ENCODE results near the gene MPG.

MPG gene

GRCh38 chr16:53346-54236 is 24.4 kb upstream of the MPG start, which contains the start of the genes POLR3K and SNRNP25:
POLR3K (minus strand) TSS chr16:53608; CDS start chr16:53586, 22 bp downstream.
SNRNP25 (plus strand) TSS chr16:53828; CDS start chr16:54017, 189 bp downstream.
- peak; percentile 87 to 95 for DNase-seq

DNA sequence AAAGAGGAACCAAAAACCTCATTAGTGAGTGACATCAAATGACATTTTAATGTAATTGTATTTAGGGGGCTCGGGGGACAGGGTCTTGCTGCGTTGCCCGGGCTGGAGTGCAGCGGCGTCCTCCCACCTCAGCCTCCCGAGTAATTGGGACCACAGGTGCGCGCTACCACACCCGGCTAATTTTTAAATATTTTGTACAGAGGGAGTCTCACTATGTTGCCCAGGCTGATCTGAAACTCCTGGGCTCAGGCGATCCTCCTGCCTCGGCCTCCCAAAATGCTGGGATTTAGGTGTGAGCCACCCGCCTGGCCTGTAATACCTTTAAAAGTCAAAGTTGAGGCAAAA is 23.8 kb upstream of the MPG start:
- DNase-seq: no peak

DNA sequence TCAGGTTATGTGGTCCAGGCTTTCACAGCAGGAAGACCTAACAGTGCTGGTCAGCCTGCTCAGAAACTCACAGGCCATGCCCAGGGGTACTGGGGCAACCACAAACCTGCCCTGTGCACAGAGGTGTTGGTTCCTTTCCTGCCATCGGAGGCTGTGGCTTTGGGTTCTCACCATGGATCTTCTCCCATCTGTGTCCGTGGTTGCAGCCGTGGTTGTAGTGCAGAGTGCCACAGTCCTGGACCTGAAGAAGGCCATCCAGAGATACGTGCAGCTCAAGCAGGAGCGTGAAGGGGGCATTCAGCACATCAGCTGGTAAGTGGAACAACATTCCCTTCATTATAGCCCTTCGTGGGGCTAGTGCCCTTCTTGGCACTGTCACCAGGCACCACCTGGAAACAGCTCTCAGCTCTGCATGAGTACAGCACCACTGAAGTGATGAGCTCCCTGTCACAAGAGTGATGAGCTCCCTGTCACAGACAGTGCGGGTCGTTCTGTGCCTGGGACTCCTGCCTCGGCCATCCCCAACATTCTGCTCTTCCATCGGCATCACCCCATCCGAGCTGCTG is 22.4 kb upstream of the MPG start:
- DNase-seq: no peak

DNA sequence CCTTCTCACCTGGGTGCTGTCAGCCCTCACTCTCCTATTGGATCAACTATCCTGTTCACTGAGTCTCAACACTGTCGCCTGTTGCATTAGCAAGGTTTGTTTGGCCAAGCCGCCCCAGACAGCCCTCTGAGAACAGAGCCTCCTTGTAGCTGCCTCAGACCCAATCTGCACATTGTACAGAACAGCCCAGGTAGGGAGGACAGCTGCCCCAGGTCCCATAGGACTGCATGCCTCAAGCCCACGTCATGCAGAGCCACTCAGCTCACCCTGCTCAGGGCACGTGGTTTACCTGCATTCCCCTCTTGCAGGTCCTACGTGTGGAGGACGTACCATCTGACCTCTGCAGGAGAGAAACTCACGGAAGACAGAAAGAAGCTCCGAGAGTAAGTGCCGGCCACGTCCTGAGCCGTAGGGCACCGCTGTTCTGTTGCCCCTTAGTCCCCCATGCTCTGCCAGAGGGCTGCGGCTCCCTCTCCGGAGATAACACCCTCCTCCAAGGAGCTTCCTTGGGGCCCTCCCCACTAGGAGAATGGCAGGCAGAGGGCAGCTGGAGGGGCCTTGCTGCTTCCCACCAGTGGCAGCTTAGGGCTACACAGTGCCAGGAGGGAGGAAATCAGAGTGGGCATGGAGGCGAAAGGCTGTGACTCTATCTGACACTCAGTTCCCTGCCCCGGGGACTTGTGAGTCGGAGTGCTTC is 21.6 kb upstream of the MPG start:
- no peak for DNase-seq

GRCh38 chr16:57711-58110 is 20.3 kb upstream of the MPG start:
- DNase-seq: no peak

DNA sequence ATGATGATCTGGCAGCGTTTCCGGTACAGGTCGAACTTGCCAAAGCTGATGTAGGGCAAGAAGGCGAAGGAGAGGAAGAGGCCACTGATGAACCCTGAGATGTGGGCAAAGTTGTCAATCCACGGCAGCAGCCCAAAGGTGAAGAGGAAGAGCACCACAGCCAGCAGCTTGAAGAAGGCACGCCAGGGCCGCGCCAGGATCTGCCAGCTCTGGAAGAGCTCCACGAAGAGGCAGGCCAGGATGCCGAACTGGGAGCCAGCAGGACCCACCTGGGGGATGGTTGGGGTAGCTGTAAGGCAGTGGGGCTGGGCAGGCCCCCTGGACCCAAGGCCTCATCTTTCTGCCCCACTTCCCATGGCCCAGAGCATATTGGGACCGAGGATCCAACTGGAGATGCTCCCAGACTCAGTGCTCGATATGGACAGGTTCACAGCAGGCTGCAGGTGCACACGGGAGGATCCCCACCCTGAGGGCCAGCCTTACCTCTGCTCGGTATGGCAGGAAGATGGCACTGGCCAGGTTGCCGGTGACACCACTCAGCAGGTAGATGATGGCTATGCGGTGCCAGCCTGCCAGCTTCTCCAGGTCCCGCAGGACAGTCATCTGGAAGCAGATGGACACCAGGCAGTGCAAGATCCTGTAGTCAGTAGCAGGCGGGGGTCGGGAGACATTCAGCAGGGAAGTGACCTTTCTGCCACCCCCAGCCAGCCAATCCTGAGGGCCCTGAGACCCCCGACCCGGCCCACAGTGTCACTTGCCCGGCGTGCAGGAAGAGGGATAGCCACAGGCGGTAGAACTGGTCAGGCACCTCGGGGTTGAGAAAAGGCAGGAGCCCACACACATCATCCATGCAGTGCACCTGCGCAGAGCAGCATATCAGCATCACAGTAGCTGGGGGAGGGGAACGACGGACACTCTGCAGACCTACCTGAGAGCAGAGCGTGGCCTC is 19.3 kb upstream of the MPG start:
- no peak for DNase-seq

DNA sequence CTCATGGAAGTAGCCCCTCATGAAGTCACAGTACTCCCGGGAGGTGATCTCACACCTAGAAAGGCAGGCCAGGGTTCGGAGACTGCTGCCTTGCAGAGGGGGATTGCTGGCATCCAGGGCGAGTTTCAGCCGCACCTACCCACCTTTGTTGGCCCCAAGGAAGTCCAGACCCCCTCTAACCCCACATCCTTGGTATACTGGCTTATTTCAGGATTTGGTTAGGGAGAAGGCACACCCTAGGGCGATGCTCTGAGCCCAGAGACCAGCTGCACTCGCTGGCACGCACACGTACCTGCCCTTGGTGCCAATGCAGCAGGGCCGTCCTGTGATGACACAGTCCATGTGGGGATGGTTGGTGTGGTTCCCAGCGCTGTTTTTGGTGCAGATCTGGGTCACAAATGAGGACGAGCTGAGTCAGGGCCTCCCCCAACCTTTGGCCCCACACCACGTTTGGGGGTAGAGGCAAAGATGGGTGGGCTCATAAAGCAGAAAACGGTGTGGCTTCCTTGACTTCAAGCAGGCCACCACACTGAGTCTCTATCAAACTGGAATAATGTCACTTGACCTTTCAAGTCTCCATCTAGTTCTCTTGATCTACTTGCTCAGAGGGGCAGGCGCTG is 18.5 kb upstream of the MPG start:
- no peak for DNase-seq

DNA sequence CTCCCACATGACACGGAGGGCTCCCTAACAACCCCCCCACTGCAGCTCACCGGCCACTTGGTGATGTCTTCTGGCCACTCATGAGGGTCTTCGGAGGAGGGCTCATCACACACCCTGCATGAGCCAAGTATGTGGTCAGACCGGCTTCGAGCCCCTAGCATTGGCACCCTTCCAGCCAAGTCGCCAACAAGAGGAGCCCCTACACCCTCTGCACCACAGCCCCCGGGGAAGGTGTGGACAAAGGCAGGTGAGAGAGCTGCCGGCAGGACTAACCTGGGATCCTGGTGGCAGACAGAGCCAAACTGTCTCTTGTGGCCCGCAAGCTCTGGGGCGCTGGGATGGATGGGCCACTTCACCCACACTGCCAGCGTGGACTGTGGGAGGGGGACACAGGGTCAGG is 17.9 kb upstream of the MPG start:
- DNase-seq: no peak

DNA sequence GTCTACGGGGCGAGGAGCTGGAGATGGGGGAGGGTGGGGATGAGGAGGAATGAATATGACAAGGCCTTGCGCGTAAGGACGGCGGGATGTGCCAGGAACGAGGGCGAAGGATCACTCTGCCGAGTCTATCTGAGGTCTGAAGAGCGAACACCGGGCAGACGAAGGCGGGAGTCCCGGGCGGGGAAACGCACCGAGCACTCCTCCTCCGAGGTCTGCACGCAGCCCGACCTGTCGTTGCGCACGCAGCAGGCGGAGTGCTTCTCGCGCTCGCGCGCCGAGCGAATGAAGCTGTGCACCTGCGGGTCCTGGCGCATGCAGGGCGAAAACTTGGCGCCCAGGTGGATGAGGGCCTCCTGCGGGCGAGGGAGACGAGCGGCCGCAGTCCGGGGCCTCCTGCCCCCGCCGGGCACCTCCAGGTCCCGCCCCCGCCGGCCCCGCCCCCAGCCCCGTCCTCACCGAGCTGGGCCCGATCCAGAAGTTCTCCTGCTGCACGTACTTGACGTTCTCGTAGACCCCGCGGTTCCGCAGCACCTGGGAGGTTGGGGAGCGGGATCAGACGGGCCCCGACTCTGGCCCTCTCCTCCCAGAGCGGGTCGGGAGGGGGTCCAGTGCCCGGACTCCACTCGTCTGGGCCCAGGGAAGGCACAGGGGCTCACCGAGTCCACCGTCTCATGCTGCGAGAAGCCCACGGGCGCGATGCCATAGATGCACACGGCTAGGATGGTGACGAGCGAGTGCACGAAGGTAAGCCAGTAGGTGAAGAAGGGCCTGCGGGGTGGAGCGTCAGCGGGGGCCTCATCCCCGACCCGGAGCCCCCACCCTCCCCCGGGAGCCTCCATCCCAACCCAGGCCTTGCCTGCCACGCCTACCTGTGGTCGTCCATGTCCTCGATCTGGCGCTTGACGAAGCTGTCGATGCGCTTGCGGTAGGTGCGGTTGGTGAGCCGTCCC is 16.8 kb upstream of the MPG start:
- DNase-seq: no peak

DNA sequence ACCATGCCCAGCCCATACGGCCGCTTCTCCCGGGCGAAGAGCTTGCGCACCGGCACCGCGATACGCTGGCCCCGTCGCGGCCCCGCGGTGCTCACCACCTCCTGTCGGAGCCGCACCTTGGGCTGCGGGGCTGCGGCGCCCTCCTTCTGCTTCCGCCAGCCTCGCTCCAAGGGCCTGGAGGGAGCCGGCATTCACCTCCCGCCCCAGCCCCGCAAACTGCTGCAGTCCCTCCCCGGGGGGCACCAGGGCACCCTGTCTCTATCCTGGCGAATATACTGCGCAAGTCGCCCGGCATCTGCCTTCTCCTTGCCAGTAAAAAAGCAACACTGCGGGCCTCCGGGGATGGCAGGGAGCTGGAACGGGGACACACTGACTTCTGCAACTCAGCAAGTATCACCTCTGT is 16.1 kb upstream of the MPG start:
- DNase-seq: no peak

GRCh38 chr16:62283-62967 is 15.6 kb upstream of the MPG start:
- DNase-seq: no peak

- no peak for DNase-seq
Observed at GRCh38 chr16:62968-63391, 15.0 kb upstream of the MPG start.

GRCh38 chr16:63466-63865 is 14.6 kb upstream of the MPG start:
- DNase-seq: no peak

GRCh38 chr16:63998-64913 is 13.8 kb upstream of the MPG start:
- DNase-seq: no peak

DNA sequence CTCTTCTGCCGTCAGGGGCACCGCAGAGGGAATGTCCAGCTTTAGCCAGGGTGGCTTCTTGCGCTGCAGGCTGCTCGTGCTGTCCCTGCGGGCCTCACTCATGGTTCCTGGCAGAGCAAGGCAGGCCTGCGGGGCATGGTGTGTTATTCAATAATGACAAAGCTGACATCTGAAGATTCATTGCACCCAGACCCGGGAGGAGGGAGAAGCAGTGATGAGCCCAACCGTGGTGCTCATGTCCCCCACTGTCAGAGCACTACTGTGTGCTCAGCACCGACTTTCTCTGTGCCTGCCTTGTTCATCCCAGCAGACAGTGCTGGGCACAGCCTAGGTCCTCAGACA is 13.1 kb upstream of the MPG start:
- no peak for DNase-seq

DNA sequence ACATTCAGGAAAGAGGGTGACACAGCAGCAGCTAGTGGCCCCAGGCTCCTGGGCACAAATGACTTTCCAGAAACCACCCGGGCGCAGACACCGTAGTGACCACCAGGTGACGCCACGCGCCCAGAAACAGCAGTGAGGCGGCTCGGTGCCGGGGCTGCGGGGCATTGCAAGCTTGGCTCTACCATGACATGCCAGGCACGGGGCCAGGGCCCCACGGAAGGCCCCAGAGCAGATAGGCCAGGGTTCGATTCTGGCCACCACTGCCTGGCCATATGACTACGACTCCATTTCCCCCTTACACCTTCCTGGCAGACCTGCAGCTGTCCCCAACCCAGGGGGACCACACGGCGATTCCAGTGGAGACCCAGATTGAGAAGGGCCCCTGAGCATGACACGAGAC is 12.3 kb upstream of the MPG start:
- peak; percentile 72 to 82 for DNase-seq

DNA sequence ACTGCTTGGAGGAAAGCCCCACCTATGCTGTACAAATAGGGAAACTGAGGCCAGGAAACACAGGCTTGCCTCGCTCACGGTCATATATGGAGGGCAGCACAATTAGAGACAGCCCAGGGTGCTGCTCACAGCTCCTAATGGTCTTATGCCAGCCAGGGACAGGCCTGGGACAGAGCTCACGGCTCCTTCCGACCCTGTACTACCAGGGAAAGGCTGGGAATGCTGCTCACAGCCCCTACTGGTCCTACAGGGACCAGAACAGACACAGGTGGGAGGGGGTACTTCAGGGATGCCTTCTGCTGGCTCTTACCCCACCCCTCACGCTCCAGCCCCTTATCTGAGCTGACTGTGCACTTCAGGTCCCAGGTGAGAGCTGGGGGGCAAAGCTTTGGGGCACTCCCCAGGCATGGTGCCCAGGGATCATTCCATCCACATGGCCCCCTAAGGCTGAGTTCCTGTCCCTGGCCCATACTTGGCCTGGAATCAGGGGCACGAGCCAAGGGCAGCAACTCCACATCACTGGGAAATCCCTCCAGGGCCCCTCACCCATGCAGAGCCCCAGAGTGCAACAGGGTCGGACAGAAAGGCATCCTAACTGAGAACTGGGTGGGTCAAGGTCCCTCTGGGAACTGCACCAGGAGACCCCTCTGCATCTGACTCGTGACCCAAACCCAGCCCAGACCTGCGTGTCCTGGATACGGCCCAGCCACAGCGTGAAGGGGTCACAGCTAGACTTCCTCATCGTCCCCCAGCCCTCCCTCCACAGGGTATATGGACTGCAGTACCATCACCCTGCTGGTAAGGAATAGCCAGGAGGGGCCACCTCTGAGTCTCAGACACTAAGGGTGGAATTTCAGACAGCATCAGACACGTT is 11.5 kb upstream of the MPG start:
- DNase-seq: no peak

DNA sequence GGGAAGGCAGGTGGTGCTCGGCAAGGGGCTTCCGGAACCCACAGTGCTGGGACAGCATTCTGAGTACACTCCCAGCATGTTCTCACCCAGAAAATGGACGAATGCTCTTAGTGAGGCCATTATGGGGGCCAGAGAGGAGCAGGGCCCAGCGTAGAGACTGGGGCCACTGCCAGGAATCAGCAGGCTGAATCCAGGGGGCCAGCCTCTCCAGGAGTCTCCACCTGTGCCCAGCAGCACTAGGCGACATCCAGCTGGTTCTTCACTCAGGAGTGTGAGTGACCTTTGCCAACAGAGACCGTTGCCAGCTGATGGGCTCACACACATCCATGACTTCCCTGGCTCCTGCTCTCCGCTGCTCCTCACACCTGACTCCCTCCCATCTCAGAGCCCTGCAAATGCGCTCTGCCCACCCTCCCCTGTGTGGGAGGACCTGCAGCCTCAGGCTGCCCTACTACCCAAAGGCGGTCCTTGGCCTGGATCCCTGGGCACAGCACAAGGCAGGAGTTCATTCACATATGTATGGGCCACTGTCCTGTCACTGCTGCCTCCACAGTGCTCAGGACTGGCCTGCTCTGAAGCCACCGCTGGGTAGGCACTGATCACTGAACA is 10.7 kb upstream of the MPG start:
- no peak for DNase-seq
